Colonic mucosa (tissue), 4 donors: ENCODE results near the gene DCLK1. TPM values are rescaled to one million over a fixed set of nuclear protein-coding genes. Genes with fewer than 3 reads are reported as not detected.

Source experiments
- DNase-seq: peaks from one replicate; pipeline ENCODE4 v3.0.0-alpha.2; 2020
- H3K27ac ChIP-seq: fragments of 200-600 bp; one replicate; pipeline ENCODE4 v1.8.0; 2021
- H3K27me3 ChIP-seq: fragments of 200-600 bp; one replicate; pipeline ENCODE4 v1.8.0; 2021
- H3K36me3 ChIP-seq: fragments of 200-600 bp; one replicate; pipeline ENCODE4 v1.8.0; 2021
- H3K4me1 ChIP-seq: fragments of 200-600 bp; one replicate; pipeline ENCODE4 v1.8.0; 2021; ENCODE audit warnings: mild to moderate bottlenecking
- H3K4me3 ChIP-seq: fragments of 200-600 bp; one replicate; pipeline ENCODE4 v1.8.0; 2021
- H3K9ac ChIP-seq, 2 donors: one replicate each; pipeline ENCODE4 v1.7.0; 2013; ENCODE audit warnings: control low read depth in 2 of 2, low read depth in 2 of 2, low read length in 2 of 2
- H3K9me3 ChIP-seq: fragments of 200-600 bp; one replicate; pipeline ENCODE4 v1.8.0; 2021
- CTCF ChIP-seq: fragments of 200-600 bp; IDR thresholded peaks from one replicate; pipeline ENCODE4 v1.8.0; 2022; ENCODE audit warnings: antibody characterized with exemption, mild to moderate bottlenecking
- intact Hi-C: fragments of 100-400 bp; cut with DNase I; formaldehyde crosslinking; loops from one replicate; pipeline ENCODE4 v1.14.1; 2022
- total RNA-seq, 2 donors: library from RNA; stranded (reverse); fragmentation: NEBNext Ultra II Directional in 1 of 2; extraction: Animal tissue kit (Norgen Biotek cat#: 25700) in 1 of 2; gene quantifications; one replicate each; pipeline ENCODE4 v1.2.1, GENCODE V29; 2021
- donor health status: healthy.
- donor health status: DM: no; HTN: no; CAD: no.
- donor health status: DM: no; HTN: no; CAD: no.

Gene DCLK1
- total RNA-seq, 2 donors from 2014 or later = 1.5 to 5.0 TPM

GRCh38 chr13:36101157-36101556, 30.0 kb downstream of the DCLK1 start:
- intact Hi-C loops = no loop called here
- H3K4me1 ChIP-seq = no peaks in the 10 kb centered on the region

GRCh38 chr13:36098080-36098479, 33.1 kb downstream of the DCLK1 start:
- no peaks in the 10 kb centered on the region for H3K36me3 ChIP-seq
- no peaks in the 10 kb centered on the region for H3K4me1 ChIP-seq
- TF ChIP-seq CTCF = no peak
- intact Hi-C loops = no loop called here
- H3K9me3 ChIP-seq = no peaks in the 10 kb centered on the region
- DNase-seq = no peak
- no peak overlapping the region for H3K27ac ChIP-seq
- H3K27me3 ChIP-seq = no peaks in the 10 kb centered on the region
- H3K9ac ChIP-seq = no peak overlapping the region
- no peak overlapping the region for H3K4me3 ChIP-seq

More at GRCh38 chr13:36101157-36101556, 30.0 kb downstream of the DCLK1 start:
- TF ChIP-seq CTCF = no peak
- H3K9ac ChIP-seq = no peak overlapping the region
- H3K27me3 ChIP-seq = no peaks in the 10 kb centered on the region
- H3K9me3 ChIP-seq = no peaks in the 10 kb centered on the region
- H3K36me3 ChIP-seq = no peaks in the 10 kb centered on the region
- H3K4me3 ChIP-seq = no peak overlapping the region
- DNase-seq = no peak
- no peak overlapping the region for H3K27ac ChIP-seq

- no peak for TF ChIP-seq CTCF
- no peak overlapping the region for H3K4me3 ChIP-seq
- H3K9ac ChIP-seq = no peak overlapping the region
- H3K27ac ChIP-seq = no peak overlapping the region
- DNase-seq = no peak
- H3K27me3 ChIP-seq = no peaks in the 10 kb centered on the region
- H3K9me3 ChIP-seq = no peaks in the 10 kb centered on the region
- intact Hi-C loops = no loop called here
- H3K4me1 ChIP-seq = no peaks in the 10 kb centered on the region
- no peaks in the 10 kb centered on the region for H3K36me3 ChIP-seq
Observed at GRCh38 chr13:36096461-36097416, 34.4 kb downstream of the DCLK1 start.

GRCh38 chr13:36094478-36094877, 36.7 kb downstream of the DCLK1 start:
- no peaks in the 10 kb centered on the region for H3K9me3 ChIP-seq
- no peaks in the 10 kb centered on the region for H3K4me1 ChIP-seq
- no peak for TF ChIP-seq CTCF
- DNase-seq = no peak
- H3K27ac ChIP-seq = no peak overlapping the region
- H3K27me3 ChIP-seq = no peaks in the 10 kb centered on the region
- no peak overlapping the region for H3K4me3 ChIP-seq
- H3K9ac ChIP-seq = no peak overlapping the region
- intact Hi-C loops = no loop called here
- H3K36me3 ChIP-seq = no peaks in the 10 kb centered on the region

GRCh38 chr13:36090592-36090991, 40.6 kb downstream of the DCLK1 start:
- H3K9ac ChIP-seq = no peak overlapping the region
- H3K4me1 ChIP-seq = no peaks in the 10 kb centered on the region
- TF ChIP-seq CTCF = no peak
- H3K36me3 ChIP-seq = no peaks in the 10 kb centered on the region
- H3K4me3 ChIP-seq = no peak overlapping the region
- no peak overlapping the region for H3K27ac ChIP-seq
- H3K27me3 ChIP-seq = no peaks in the 10 kb centered on the region
- no peaks in the 10 kb centered on the region for H3K9me3 ChIP-seq
- intact Hi-C loops = no loop called here
- DNase-seq = no peak
